ENCODE results near the gene TENM4.

GRCh38 chr11:78943154-78943553, 497.7 kb downstream of the TENM4 start:
- TF ChIP-seq BCL6B (tag by site-specific recombination; IDR thresholded peaks at IDR 0.05), result no peak
- no peak for TF ChIP-seq CTCF (tag by site-specific recombination; IDR thresholded peaks at IDR 0.05)
- no peak for TF ChIP-seq ZNF561 (tag by site-specific recombination; IDR thresholded peaks at IDR 0.05; ENCODE audit: borderline replicate concordance)
- no peak for TF ChIP-seq ZFP37 (tag by site-specific recombination; IDR thresholded peaks at IDR 0.05)
- TF ChIP-seq ZBTB26 (tag by site-specific recombination; optimal IDR thresholded peaks at IDR 0.05), result no peak
- no peak for TF ChIP-seq ZNF548 (tag by site-specific recombination; IDR thresholded peaks at IDR 0.05)
- TF ChIP-seq ZNF449 (tag by site-specific recombination; IDR thresholded peaks at IDR 0.05), result no peak
- no peak for TF ChIP-seq ZNF560 (tag by site-specific recombination; IDR thresholded peaks at IDR 0.05; ENCODE audit: borderline replicate concordance)
- no peak for TF ChIP-seq ZNF423 (tag by site-specific recombination; IDR thresholded peaks at IDR 0.05)
- TF ChIP-seq KLF1 (tag by site-specific recombination; IDR thresholded peaks at IDR 0.05), result no peak
- no peak for TF ChIP-seq ZNF350 (tag by site-specific recombination; IDR thresholded peaks at IDR 0.05)
- no peak for TF ChIP-seq ZNF174 (tag by site-specific recombination; IDR thresholded peaks at IDR 0.05)
- TF ChIP-seq ZNF311 (tag by site-specific recombination; IDR thresholded peaks at IDR 0.05; ENCODE audit: borderline replicate concordance), result no peak
